ENCODE data around the gene RBM39.
A peak's percentile ranks its signal among the peaks of the same experiment; 100 is the strongest.
"Not testable (repeated sequence)": the region's sequence is repeated elsewhere in the genome, so short reads cannot be mapped to it uniquely, and the experiment has no call there.

RBM39 gene

DNA sequence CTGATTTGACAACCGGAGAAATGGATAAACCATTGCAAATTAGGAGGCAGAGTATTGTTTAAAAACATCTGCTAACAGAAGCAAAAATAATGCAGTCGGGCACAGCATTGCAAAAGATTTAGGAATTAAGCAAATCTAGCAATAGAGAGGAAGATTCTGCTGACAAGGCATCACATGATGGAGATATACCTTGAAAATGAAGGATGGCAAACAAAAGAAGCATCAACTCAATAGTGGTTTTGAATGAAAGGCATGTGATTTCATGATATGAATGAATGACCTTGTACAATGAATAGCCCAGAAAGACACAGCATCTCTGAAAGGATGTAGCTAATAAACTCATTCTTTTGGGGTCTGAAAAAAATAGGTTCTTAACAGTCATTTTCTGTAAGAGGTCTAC lies 8.6 kb upstream of the RBM39 start:
- no peak for DNase-seq (ENCODE audit: low spot score)

DNA sequence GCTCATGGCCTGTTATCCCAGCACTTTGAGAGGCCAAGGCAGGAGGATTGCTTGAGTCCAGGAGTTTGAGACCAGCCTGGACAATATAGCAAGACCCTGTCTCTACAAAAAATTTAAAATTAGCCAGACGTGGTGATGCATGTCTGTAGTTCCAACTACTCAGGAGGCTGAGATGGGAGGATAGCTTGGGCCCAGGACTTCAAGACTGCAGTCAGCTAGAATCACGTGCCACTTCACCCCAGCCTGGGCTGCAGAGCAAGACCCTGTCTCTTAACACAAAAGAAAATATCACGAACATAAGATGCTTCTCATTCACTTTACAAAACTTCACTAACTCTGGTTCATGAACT lies 2.4 kb upstream of the RBM39 start:
- not testable (repeated sequence) for DNase-seq (ENCODE audit: low spot score)

DNA sequence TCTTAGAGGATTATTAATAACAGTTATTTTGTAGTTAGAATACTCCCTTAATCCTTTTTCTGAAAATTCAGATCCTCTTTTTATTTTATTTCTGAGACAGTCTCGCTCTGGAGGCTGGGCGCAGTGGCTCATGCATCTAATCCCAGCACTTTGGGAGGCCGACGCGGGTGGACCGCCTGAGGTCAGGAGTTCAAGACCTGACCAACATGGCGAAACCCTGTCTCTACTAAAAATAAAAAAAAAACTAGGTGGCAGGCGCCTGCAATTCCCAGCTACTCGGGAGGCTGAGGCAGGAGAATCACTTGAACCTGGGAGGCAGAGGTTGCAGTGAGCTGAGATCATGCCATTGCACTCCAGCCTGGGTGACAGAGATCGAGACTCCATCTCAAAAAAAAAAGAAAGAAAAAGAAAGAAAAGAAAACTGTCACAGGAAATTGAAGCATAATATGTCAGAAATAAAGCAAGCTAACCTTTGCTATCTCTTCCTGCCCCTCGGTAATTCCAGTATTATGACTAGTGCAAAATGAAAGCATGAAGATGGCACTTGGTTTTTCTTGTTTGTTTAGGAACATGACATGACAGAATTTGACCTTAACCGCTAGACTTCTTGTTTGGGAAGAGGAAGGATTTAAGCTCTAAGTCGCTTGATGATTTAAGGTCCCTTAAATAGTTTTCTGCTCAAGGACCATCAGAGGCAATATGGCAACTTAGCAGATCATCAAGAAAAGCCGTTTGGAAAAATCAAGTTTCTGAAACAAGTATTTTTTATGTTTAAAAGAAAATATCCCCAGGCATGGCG lies 1.8 kb upstream of the RBM39 start:
- DNase-seq (ENCODE audit: low spot score) = no peak

DNA sequence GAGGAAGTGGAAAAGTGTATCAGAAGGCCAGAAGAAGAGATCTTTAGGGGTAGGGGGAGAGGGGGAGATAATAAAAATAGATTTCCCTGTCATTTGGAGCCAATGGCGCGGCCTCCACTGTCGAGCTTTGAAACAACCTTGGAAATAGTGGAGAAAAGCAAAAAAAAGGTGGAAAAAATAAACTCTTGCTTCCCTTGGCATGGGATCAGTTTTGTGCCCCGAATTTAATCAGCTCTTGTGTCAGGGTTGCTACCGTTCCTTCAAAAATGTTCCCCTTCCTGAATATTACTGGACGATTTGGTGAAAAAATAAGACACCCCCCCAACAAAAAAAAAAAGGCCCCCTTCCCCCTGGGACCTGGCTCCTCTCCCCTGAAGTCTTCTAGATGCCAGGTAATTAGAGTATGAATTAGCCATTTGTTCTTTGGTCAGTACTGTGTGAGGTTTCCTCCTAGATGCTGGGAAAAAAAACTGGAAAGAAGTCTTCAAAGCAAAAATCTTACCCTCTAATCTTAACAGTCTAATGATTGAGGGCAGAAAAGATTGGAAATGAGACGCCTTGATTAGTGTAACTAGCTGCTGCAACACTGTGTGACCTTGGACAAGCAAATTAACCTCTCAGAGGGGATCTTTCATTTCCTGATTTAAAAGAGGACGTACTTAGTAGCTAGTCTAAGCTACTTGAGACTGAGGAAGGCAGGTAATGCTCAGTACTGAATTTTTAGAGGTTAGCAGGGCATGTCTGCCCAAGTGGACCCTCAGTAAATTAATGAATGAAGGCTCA lies 872 bp upstream of the RBM39 start:
- peak; percentile 72 for DNase-seq (ENCODE audit: low spot score)

DNA sequence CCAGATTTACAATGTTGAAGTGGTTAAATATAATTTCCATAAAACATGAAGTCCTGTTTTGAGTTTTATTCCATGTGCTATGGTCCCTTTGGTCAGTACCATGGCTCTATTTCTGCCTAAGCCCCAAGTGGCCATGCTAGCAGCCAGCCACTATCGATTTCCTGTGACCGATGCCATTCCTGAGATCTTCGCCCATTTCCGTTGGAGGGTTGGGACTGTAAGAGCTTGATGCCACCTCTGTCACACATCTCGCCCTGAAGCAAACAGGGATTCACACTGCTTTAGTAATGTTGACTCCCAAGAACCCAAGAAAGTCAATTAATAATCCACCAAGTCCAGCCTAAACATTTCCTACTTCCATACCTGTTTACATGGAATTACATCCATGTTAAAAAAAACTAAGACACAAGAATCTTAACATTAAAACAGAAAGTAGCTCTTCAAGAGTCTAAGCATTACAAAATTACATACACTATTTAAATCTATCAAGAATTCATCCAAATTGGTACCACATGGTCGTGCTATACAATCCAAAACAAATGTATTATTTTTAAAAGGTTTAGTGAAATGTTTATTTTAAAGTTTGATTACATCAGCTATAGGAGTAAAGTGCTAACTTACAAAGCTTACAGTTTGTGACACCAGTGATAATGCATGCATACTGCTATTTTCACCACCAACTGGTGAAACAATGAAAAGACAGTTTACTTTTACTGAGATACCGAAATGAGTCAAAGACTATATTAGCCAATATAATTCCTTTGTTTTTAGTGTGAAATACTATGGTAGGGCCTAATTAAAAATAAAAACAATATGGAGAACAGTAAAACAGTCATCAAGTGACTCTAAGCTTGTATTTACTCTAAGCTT lies 2.5 kb downstream of the RBM39 start:
- DNase-seq (ENCODE audit: low spot score) = peak; percentile 7

DNA sequence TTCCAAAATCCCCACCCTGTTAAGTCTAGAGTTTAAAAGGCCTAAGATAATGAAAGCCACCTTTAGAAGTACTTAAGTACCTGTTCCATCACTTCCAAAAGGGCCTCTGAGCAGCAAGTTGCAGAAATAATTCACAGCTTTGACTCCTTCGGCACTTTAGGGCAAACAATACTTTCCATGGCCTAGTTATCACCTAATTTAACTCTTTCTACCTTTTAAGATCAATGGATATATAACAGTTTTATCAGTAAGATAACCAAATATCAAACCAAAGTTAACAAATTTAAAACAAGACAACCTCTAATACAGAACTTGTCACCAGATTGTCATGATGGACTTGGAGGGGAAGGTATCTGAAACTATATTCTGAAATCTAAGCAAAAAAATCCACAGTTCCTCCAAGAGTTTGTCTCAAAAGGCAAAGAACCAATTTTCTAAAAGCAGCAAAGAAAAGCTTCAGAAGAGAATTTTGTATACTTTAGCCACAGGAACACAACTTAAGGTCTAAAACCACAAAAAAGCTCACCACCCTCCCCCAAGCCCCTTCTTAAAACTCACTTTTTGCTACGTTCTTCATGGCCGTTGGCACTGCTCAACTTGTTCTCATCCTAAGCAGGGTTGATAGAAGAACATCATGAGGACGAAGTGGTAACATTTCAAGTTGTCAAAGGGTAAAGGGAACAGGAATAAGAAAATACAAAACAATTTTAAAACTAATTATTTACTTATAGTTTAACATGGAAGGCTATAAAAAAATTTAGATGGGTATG lies 3.5 kb downstream of the RBM39 start:
- no peak for DNase-seq (ENCODE audit: low spot score)

DNA sequence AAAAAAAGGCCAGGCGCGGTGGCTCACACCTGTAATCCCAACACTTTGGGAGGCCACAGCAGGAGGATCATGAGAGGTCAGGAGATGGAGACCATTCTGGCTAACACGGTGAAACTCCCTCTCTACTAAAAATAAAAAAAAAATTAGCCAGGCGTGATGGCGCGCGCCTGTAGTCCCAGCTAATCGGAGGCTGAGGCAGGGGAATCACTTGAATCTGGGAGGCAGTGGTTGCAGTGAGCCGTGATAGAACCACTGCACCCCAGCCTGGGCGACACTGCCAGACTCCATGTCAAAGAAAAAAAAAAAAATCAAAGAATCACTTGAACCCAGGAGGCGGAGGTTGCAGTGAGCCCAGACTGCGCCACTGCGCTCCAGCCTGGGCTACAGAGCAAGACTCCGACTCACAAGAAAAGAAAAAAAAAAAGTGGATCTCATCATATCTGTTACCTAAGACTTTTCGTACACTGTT lies 4.2 kb downstream of the RBM39 start:
- DNase-seq (ENCODE audit: low spot score) = no peak

DNA sequence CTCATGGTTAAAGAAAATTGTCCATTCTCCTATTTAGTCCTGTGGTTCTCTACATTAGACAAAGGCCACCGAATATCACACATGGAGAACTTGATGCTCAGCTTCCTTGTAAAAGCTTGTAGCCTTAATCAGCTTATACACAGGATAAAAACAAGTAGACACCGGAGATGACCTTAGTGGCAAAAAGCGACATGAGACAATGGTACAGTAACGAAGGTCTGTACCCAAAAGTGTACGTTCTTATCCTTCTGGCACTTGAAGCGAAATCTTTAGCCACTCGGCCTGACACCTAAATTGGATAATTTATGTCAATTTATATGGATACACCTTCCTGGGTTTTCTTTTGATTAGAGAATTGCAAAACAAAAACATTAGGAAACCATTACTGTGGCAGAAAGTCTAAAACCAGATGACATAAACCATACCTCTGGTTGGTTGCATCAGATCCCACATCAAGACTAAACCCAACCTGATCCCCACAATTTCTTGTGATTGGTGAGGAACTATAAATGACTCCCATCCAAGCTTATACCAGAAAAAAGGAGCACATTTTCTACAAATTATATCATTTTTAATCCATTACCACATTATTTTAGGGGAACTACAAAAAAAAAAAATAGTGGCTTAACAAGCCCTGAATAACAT lies 6.1 kb downstream of the RBM39 start:
- DNase-seq (ENCODE audit: low spot score) = no peak

DNA sequence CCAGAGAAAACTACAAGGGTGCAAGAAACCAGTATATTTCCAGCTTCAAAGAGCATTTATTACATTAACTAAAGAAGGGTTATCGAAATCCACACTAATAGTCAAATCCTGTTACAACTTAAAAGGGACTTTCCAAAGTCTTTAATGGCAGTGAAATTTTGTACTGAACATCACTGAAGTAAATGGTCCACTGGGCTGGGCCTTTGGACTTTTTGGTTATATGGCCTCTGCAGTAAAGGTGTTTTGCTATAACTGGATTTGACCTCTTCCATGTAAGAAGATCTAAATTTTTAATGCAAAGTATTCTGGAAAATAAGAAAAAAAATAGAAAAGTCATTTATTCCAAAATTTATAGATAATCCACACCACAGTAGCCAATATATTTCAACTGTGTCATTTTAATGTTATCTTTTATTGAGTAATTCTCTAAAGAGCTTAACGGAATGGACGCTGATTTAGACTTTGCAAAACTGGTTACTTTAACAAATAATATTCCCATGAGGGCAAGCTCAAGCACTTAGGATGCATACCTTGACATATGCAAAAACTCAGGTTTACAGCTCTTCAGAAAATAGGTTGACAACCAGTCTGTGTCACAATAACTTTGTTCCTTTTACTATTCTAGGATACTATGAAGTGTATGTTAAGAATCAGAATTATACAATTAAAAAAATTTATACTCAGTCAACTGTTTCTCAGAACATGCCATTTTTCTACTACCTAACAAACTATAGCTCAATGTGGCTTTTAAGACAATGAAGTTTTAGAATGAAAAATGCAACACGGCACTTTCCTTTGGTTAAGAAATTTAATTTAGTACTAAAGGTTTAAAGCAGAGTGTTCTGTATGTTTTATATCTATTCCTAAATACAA lies 7.0 kb downstream of the RBM39 start:
- DNase-seq (ENCODE audit: low spot score) = no peak

DNA sequence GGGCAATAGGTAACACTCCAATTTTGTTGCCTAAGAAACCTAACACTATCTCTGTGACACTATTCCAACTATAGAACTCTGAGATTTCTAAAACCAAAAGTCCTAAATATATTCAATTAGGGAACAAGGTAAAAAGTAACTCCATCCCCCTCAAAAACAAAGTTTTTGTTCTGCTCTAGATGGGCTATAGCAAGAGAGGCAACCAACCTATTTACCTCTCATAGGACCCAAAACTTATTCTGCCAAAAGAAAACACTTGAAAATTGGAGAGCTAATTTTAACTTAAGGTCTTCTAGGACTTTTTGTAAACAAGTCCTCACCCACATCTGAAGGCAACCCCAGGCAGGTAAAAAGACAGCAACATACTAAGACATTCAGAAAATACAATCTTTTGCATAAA lies 7.7 kb downstream of the RBM39 start:
- no peak for DNase-seq (ENCODE audit: low spot score)

DNA sequence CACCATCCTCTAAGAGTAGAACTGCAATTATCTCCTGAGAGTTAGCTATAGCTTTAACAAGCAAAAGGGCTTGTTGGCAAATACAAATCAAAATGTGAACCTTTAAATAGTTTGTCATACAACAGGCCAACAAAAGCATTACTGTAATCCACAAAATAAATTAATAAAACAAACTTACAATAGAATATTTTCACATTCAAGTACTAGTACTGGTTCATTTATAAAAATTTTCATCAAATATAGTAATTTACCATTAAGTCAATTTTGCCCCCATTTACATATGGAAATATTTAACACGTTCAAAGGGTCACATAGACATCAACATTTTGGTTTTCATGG lies 9.4 kb downstream of the RBM39 start:
- DNase-seq (ENCODE audit: low spot score) = no peak

DNA sequence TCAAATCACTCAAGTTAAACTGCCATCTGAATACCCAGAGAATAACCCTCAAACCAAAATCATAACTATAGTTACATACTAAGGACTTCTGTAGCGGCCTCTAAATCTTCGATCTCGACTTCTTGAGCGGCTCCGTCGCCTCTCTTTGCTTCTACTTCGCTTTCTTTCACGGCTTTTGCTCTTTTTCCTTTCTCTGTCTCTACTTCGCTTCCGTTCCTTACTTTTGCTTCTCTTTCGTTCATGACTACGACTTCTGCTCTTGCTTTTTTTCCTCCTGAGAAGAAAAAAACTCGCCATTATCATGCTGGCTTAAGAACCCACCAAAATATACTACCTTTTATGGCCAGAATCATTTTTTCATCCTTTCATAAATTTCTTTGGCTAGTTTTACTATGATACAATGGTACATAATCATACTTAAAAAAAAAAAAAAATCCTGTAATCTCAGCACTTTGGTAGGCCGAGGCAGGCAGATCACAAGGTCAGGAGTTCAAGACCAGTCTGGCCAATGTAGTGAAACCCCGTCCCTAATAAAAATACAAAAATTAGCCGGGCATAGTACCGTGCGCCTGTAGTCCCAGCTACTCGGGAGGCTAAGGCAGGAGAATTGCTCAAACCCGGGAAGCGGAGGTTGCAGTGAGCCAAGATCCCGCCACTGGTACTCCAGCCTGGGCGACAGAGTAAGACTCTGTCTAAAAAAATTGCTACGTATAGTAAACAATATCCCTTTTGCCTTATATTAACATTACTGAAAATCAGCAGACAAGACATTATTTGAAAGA lies 10.0 kb downstream of the RBM39 start:
- DNase-seq (ENCODE audit: low spot score) = no peak

DNA sequence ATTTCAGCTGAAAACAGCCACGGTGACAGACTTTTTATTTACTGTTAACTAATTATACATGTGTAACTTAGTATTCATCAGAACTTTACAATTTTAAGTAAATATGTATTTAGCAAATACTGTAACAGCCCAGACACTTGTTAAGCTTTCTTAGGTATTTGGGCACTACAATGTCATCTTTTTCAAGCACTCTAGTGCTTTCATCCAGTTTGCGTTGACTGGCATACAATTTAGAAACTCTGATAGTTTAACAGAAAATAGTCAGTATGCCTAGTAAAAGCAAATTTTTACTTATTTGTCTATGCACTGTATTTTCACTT lies 10.6 kb downstream of the RBM39 start:
- no peak for DNase-seq (ENCODE audit: low spot score)

DNA sequence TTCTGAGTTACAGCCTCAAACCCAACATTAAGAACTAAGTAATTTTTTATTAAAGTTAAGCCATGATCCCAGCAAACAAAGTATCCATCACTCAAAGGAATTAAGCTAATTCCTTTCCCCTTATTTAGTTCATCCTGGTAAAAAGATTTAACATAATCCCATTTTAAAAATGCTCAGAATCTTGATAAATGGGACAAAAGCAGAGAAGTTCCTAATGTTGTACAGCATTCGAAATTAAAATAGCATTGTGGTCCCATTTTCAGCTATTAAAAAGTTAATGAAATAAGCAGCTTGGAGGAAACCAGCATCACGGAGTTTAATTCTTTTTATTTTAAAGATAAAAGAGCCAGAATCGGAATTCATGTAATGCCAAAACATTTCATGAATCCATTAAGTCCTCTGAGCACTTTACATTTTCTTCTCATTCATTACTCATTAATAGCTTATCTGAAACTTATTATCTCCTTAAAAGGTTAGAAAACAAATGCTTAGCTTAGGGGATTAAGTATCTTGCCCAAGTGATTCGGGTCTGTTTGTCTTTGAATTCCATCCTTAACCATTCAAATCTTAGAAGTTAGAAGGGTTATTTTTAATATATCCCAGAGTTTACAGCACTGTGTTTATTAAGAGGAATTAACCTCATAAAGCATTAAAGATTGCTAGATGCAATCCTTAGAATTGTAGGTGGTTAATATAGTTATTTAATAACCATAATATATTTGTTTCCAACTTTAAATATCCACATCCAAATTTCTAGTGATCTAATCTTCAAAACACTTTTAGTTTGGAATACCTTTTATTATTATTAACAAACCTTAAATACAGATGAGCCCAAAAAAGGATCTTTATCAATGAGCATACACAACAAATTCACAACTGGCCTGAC lies 11.2 kb downstream of the RBM39 start:
- DNase-seq (ENCODE audit: low spot score) = no peak

DNA sequence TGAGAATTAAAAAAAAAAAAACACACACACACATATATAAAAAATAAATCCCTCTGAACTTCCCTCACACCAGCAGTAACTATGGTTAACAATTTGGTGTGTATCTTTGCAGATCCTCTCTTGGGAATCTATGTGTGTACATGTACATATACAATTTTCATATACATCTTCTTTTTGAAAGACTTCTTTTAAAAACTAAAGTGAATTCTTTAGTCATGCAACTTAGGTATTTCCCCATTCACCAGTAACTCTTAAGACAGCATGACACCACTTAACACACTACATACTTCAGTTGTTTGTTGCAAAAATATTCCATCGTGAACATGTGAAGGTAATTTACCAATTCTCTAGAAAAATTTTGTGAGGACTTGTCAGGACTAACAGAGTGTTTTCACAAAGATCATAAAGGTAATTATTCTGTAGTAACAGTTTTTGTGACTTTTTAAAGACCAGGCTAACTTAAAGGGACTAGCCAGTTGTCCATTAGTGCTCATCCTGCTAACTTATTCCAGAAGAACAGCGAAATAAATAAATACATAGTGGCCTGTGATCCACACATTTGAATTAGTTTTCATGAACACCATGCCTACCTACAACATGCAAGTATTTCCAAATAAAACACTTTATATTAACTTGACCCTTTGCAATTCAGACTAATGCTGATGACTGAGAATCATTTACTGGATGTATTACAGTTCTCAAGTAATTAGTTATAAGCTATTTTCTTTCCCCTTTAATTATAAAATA lies 12.1 kb downstream of the RBM39 start:
- no peak for DNase-seq (ENCODE audit: low spot score)

DNA sequence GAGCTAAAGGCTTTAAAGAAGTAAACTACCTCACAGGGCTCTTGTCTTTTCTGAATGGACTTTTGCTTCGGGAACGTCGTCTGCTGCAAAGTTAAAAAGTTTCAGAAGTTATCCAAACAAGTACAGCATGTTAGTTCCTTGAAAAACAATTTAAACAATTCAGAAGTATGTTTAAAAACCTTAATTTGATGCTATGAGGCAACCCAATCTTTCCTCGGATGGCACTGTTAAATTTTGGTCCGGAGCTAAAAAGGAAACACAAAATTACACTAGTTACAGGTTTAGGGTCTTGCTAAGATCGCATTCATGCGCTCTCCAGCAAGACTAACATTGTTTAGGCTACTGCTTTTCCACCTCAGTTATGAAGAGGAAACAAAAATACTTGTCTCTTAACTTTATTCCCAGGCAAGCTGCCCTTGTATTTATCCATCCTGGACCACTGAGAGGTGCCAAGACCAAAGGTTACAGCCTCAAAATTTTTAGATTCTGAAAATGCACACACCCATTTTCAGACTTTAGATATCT lies 12.7 kb downstream of the RBM39 start:
- no peak for DNase-seq (ENCODE audit: low spot score)

DNA sequence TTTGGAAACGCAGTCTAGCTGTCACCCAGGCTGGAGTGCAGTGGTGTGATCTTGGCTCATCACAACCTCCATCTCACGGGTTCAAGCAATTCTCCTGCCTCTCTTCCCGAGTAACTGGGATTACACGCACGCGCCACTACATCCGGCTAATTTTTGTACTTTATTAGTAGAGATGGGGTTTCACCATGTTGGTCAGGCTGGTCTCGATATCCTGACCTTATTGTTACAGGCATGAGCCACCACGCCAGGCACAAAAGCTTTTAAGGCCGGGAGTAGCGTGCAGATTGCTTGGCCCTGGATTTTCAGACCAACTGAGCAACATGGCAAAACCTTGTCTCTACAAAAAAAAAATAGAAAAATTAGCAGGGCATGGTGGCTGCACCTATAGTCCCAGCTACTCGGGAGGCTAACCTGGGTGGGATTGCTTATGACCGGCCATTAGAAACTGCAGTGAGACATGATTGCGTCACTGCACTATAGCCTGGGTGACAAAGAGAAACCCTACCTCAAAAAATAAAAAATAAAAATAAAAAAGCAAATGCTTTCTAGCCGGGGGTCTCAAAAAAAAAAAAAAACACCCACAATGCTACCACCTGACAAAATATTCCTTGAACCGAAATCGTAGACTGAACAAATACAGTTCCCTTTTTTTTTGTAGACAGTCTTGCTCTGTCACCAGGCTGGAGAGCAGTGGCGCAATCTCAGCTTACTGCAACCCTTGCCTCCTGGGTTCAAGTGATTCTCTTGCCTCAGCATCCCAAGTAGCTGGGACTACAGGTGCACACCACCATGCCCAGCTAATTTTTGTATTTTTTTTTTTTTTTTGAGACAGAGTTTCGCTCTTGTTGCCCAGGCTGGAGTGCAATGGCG lies 15.0 kb downstream of the RBM39 start:
- no peak for DNase-seq (ENCODE audit: low spot score)
